ENCODE data around the gene TEX54.

The TEX54 gene

DNA sequence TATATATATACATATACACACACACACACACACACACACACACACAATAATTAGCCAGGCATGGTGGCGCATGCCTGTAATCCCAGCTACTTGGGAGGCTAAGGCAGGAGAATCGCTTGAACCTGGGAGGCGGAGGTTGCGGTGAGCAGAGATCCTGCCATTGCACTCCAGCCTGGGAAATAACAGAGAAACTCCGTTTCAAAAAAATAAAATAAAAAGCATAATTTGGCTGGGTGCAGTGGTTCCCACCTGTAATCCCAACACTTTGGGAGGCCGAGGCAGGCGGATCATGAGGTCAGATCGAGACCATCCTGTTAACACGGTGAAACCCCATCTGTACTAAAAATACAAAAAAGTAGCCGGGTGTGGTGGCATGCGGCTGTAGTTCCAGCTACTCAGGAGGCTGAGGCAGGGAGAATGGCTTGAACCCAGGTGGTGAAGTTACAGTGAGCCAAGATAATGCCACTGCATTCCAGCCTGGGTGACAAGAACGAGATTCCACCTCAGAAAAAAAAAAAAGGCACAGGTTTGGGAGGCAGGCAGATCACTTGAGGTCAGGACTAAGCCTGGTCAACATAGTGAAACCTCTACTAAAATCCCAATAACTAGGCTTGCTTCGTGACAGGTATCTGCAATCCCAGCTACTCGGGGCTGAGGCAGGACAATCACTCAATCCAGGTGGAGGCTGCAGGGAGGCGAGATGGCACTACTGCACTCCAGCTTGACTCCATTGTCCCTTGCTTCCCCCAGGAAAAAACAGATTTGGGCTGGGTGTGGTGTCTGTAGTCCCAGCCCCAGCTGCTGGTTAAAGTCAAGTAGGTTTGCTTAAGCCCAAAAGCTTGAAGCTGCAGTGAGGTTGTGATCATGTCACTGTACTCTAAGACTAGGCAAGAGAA lies 18.5 kb upstream of the TEX54 start (continued):
- TF ChIP-seq, protein P1, sequence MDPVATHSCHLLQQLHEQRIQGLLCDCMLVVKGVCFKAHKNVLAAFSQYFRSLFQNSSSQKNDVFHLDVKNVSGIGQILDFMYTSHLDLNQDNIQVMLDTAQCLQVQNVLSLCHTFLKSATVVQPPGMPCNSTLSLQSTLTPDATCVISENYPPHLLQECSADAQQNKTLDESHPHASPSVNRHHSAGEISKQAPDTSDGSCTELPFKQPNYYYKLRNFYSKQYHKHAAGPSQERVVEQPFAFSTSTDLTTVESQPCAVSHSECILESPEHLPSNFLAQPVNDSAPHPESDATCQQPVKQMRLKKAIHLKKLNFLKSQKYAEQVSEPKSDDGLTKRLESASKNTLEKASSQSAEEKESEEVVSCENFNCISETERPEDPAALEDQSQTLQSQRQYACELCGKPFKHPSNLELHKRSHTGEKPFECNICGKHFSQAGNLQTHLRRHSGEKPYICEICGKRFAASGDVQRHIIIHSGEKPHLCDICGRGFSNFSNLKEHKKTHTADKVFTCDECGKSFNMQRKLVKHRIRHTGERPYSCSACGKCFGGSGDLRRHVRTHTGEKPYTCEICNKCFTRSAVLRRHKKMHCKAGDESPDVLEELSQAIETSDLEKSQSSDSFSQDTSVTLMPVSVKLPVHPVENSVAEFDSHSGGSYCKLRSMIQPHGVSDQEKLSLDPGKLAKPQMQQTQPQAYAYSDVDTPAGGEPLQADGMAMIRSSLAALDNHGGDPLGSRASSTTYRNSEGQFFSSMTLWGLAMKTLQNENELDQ (tag by site-specific recombination; IDR thresholded peaks at IDR 0.05; ENCODE audit: low read depth) = no peak
- TF ChIP-seq MZF1 (tag by site-specific recombination; IDR thresholded peaks at IDR 0.05; ENCODE audit: borderline replicate concordance) (no peak), ZNF169 (tag by site-specific recombination; IDR thresholded peaks at IDR 0.05) (no peak), SETDB1 (IDR thresholded peaks at IDR 0.05; ENCODE audit: insufficient read length, low read length) (no peak), ZNF549 (tag by site-specific recombination; IDR thresholded peaks at IDR 0.05) (no peak), KLF8 (tag by site-specific recombination; IDR thresholded peaks at IDR 0.05) (0 out of 2 replicates have a peak, but pooled peaks have one; percentile 18), ZNF266 (tag by site-specific recombination; IDR thresholded peaks at IDR 0.05; ENCODE audit: low read depth) (no peak), ZBTB17 (tag by site-specific recombination; IDR thresholded peaks at IDR 0.05) (peak; percentile 90), ZNF76 (tag by site-specific recombination; IDR thresholded peaks at IDR 0.05; ENCODE audit: borderline replicate concordance, low read depth) (no peak), ZNF600 (tag by site-specific recombination; IDR thresholded peaks at IDR 0.05) (peak; percentile 93), GLI4 (tag by site-specific recombination; IDR thresholded peaks at IDR 0.05) (no peak), ZNF660 (tag by site-specific recombination; IDR thresholded peaks at IDR 0.05) (no peak), ZNF184 (tag by site-specific recombination; IDR thresholded peaks at IDR 0.05) (no peak), ZBTB8A (tag by site-specific recombination; IDR thresholded peaks at IDR 0.05) (no peak), GFI1B (tag by site-specific recombination; IDR thresholded peaks at IDR 0.05) (no peak), ZNF155 (tag by site-specific recombination; IDR thresholded peaks at IDR 0.05) (no peak), ZNF777 (tag by site-specific recombination; IDR thresholded peaks at IDR 0.05; ENCODE audit: borderline replicate concordance) (no peak), KLF9 (tag by site-specific recombination; IDR thresholded peaks at IDR 0.05; ENCODE audit: low read depth) (no peak), ZNF335 (tag by site-specific recombination; conservative IDR thresholded peaks at IDR 0.05) (no peak), ZNF555 (tag by site-specific recombination; conservative IDR thresholded peaks at IDR 0.05) (no peak), ZNF202 (tag by site-specific recombination; IDR thresholded peaks at IDR 0.05; ENCODE audit: borderline replicate concordance) (no peak), ZNF48 (tag by site-specific recombination; IDR thresholded peaks at IDR 0.05) (no peak), ZNF16 (tag by site-specific recombination; IDR thresholded peaks at IDR 0.05; ENCODE audit: low read depth) (no peak), ZBTB20 (tag by site-specific recombination; IDR thresholded peaks at IDR 0.05) (0 out of 2 replicates have a peak, but pooled peaks have one; percentile 22)
- TF ChIP-seq, protein P2, sequence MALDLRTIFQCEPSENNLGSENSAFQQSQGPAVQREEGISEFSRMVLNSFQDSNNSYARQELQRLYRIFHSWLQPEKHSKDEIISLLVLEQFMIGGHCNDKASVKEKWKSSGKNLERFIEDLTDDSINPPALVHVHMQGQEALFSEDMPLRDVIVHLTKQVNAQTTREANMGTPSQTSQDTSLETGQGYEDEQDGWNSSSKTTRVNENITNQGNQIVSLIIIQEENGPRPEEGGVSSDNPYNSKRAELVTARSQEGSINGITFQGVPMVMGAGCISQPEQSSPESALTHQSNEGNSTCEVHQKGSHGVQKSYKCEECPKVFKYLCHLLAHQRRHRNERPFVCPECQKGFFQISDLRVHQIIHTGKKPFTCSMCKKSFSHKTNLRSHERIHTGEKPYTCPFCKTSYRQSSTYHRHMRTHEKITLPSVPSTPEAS (tag by site-specific recombination; IDR thresholded peaks at IDR 0.05) = peak; percentile 74
- TF ChIP-seq, protein P3, sequence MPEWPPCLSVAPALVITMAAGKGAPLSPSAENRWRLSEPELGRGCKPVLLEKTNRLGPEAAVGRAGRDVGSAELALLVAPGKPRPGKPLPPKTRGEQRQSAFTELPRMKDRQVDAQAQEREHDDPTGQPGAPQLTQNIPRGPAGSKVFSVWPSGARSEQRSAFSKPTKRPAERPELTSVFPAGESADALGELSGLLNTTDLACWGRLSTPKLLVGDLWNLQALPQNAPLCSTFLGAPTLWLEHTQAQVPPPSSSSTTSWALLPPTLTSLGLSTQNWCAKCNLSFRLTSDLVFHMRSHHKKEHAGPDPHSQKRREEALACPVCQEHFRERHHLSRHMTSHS (tag by site-specific recombination; IDR thresholded peaks at IDR 0.05) = no peak
- TF ChIP-seq, protein P4, sequence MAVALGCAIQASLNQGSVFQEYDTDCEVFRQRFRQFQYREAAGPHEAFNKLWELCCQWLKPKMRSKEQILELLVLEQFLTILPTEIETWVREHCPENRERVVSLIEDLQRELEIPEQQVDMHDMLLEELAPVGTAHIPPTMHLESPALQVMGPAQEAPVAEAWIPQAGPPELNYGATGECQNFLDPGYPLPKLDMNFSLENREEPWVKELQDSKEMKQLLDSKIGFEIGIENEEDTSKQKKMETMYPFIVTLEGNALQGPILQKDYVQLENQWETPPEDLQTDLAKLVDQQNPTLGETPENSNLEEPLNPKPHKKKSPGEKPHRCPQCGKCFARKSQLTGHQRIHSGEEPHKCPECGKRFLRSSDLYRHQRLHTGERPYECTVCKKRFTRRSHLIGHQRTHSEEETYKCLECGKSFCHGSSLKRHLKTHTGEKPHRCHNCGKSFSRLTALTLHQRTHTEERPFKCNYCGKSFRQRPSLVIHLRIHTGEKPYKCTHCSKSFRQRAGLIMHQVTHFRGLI (tag by site-specific recombination; IDR thresholded peaks at IDR 0.05) = no peak
- TF ChIP-seq, protein P5, sequence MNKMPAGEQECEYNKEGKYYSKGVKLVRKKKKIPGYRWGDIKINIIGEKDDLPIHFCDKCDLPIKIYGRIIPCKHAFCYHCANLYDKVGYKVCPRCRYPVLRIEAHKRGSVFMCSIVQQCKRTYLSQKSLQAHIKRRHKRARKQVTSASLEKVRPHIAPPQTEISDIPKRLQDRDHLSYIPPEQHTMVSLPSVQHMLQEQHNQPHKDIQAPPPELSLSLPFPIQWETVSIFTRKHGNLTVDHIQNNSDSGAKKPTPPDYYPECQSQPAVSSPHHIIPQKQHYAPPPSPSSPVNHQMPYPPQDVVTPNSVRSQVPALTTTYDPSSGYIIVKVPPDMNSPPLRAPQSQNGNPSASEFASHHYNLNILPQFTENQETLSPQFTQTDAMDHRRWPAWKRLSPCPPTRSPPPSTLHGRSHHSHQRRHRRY (tag by site-specific recombination; IDR thresholded peaks at IDR 0.05) = no peak
- TF ChIP-seq, protein P6, sequence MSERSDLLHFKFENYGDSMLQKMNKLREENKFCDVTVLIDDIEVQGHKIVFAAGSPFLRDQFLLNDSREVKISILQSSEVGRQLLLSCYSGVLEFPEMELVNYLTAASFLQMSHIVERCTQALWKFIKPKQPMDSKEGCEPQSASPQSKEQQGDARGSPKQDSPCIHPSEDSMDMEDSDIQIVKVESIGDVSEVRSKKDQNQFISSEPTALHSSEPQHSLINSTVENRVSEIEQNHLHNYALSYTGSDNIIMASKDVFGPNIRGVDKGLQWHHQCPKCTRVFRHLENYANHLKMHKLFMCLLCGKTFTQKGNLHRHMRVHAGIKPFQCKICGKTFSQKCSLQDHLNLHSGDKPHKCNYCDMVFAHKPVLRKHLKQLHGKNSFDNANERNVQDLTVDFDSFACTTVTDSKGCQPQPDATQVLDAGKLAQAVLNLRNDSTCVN (tag by site-specific recombination; optimal IDR thresholded peaks at IDR 0.05) = no peak
- TF ChIP-seq, protein P7, sequence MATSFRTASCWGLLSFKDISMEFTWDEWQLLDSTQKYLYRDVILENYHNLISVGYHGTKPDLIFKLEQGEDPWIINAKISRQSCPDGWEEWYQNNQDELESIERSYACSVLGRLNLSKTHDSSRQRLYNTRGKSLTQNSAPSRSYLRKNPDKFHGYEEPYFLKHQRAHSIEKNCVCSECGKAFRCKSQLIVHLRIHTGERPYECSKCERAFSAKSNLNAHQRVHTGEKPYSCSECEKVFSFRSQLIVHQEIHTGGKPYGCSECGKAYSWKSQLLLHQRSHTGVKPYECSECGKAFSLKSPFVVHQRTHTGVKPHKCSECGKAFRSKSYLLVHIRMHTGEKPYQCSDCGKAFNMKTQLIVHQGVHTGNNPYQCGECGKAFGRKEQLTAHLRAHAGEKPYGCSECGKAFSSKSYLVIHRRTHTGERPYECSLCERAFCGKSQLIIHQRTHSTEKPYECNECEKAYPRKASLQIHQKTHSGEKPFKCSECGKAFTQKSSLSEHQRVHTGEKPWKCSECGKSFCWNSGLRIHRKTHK (tag by site-specific recombination; IDR thresholded peaks at IDR 0.05) = no peak

Data from HEK293 (cell line).